K562 (cell line): Measurements from ENCODE around the gene ABCA7. TPM values are rescaled to one million over a fixed set of nuclear protein-coding genes. Genes with fewer than 3 reads are reported as not detected.

Source experiments
- ARID3B ChIP-seq: fragments of 250-450 bp; sonication (Bioruptor Pico); IDR thresholded peaks from 2 replicates; pipeline ENCODE4 v1.4.0; 2020; ENCODE audit warnings: borderline replicate concordance
- CBX8 ChIP-seq: fragments of 200-600 bp; sonication (generic); IDR thresholded peaks from 2 replicates; pipeline ENCODE4 v1.6.1; 2012; ENCODE audit warnings: borderline replicate concordance, mixed run types, low read depth, mild to moderate bottlenecking, moderate library complexity, mixed read lengths, low read length, control low read depth, inconsistent platforms; ENCODE audit not compliant: poor library complexity, severe bottlenecking; ENCODE audit errors: extremely low read depth
- DNMT1 ChIP-seq: fragments of 450-650 bp; IDR thresholded peaks from 2 replicates; pipeline ENCODE4 v1.6.1; 2016; ENCODE audit warnings: antibody characterized with exemption, mild to moderate bottlenecking
- ERF ChIP-seq: fragments of 450-650 bp; formaldehyde crosslinking; IDR thresholded peaks from 2 replicates; pipeline ENCODE4 v1.4.0; 2020; ENCODE audit warnings: mild to moderate bottlenecking, mixed read lengths
- FIP1L1 ChIP-seq: fragments of 200-400 bp; formaldehyde crosslinking; IDR thresholded peaks from 2 replicates; pipeline ENCODE4 v1.6.1; 2018; ENCODE audit warnings: mild to moderate bottlenecking, low read depth, low read length; ENCODE audit not compliant: poor library complexity, severe bottlenecking
- FOS ChIP-seq: IDR thresholded peaks from 3 replicates; pipeline ENCODE4 v1.6.1; 2011; ENCODE audit not compliant: insufficient read length; ENCODE audit errors: extremely low read depth
- FOXA1 ChIP-seq: fragments of 450-650 bp; IDR thresholded peaks from 2 replicates; pipeline ENCODE4 v1.6.1; 2016; ENCODE audit warnings: mild to moderate bottlenecking, borderline replicate concordance
- HMBOX1 ChIP-seq: sonication (generic); IDR thresholded peaks from 2 replicates; pipeline ENCODE4 v1.6.1; 2016
- HMGXB4 ChIP-seq: sonication (generic); formaldehyde crosslinking; IDR thresholded peaks from 2 replicates; pipeline ENCODE4 v1.8.1; 2023; ENCODE audit warnings: mild to moderate bottlenecking, missing genetic modification reagents
- IRF2 ChIP-seq: sonication (generic); formaldehyde crosslinking; IDR thresholded peaks from 2 replicates; pipeline ENCODE4 v1.8.1; 2022; ENCODE audit warnings: mild to moderate bottlenecking, missing genetic modification reagents
- MCM3 ChIP-seq: fragments of 450-650 bp; IDR thresholded peaks from 2 replicates; pipeline ENCODE4 v1.6.1; 2016
- NFXL1 ChIP-seq: fragments of 450-650 bp; formaldehyde crosslinking; IDR thresholded peaks from 2 replicates; pipeline ENCODE4 v1.4.0; 2021; ENCODE audit warnings: mild to moderate bottlenecking
- NR3C1 ChIP-seq: sonication (generic); formaldehyde crosslinking; IDR thresholded peaks from 2 replicates; pipeline ENCODE4 v1.8.1; 2022; ENCODE audit warnings: missing genetic modification reagents
- NUFIP1 ChIP-seq: fragments of 450-650 bp; IDR thresholded peaks from 2 replicates; pipeline ENCODE4 v1.6.1; 2018; ENCODE audit not compliant: partially characterized antibody
- RBM17 ChIP-seq: fragments of 200-400 bp; formaldehyde crosslinking; IDR thresholded peaks from 2 replicates; pipeline ENCODE4 v1.6.1; 2017; ENCODE audit warnings: low read depth, mild to moderate bottlenecking, low read length, borderline replicate concordance
- RCOR1 ChIP-seq, 2 experiments: IDR thresholded peaks; 2 replicates each; pipeline ENCODE4 v1.6.1; 2012; ENCODE audit warnings: low read depth in 2 of 2, low read length in 2 of 2, borderline replicate concordance in 1 of 2, improper control_type of control experiment in 1 of 2
- SRSF9 ChIP-seq: fragments of 200-400 bp; formaldehyde crosslinking; IDR thresholded peaks from 2 replicates; pipeline ENCODE4 v1.6.1; 2017; ENCODE audit warnings: low read depth, low read length, borderline replicate concordance
- TARDBP ChIP-seq: fragments of 450-650 bp; IDR thresholded peaks from 2 replicates; pipeline ENCODE4 v1.6.1; 2016
- WHSC1 ChIP-seq: IDR thresholded peaks from one replicate; pipeline ENCODE4 v1.6.1; 2012; ENCODE audit warnings: low read length, control low read depth, inconsistent platforms
- ZBTB43 ChIP-seq: sonication (generic); formaldehyde crosslinking; IDR thresholded peaks from 2 replicates; pipeline ENCODE4 v1.8.0; 2023; ENCODE audit warnings: mild to moderate bottlenecking, missing genetic modification reagents
- ZNF121 ChIP-seq: sonication (generic); formaldehyde crosslinking; conservative IDR thresholded peaks from 2 replicates; pipeline ENCODE4 v1.8.0; 2022; ENCODE audit warnings: missing genetic modification reagents
- ZNF24 ChIP-seq: fragments of 450-650 bp; IDR thresholded peaks from 2 replicates; pipeline ENCODE4 v1.6.1; 2016
- ZNF263 ChIP-seq: sonication (generic); formaldehyde crosslinking; IDR thresholded peaks from 2 replicates; pipeline ENCODE4 v1.8.0; 2022; ENCODE audit warnings: mild to moderate bottlenecking, missing genetic modification reagents, borderline replicate concordance
- ZNF354B ChIP-seq: fragments of 250-450 bp; sonication (Bioruptor Pico); IDR thresholded peaks from 2 replicates; pipeline ENCODE4 v1.4.0; 2020
- ZNF583 ChIP-seq: fragments of 250-450 bp; sonication (Bioruptor Pico); IDR thresholded peaks from 2 replicates; pipeline ENCODE4 v1.4.0; 2020
- polyA plus RNA-seq, 8 experiments: library from polyadenylated mRNA; depleted of rRNA in 4 of 8; stranded (reverse) in 5 of 8; unstranded in 3 of 8; fragments of >200 nt; fragmentation: Nextera tagmentation in 2 of 8; fragmentation: Illumina TruSeq in 1 of 8; extraction: Ambion mirVana in 2 of 8; extraction: Trizol in 1 of 8; gene quantifications; 2 replicates each; pipeline versions ENCODE4 v1.2.1 to v1.2.3, GENCODE V29; 2011 to 2014; ENCODE audit warnings: inconsistent platforms in 1 of 8, missing spikeins in 1 of 8
- total RNA-seq, 7 experiments: library from RNA; depleted of rRNA in 6 of 7; stranded (reverse); fragments of >200 nt in 6 of 7; fragmentation: Illumina TruSeq in 2 of 7; extraction: Trizol in 2 of 7; gene quantifications; 2 replicates each; pipeline versions ENCODE4 v1.2.1 to v1.2.3, GENCODE V29; 2011 to 2021; ENCODE audit warnings: low replicate concordance in 1 of 7

Gene ABCA7
- total and polyA plus RNA-seq, 9 of the 15 experiments (the other 6 are each of a cell fraction or from before 2014, with no cell fraction given), result 2.3 to 96.1 (median 31.2) TPM

- TF ChIP-seq FOS (peak; percentile 100), FOXA1 (no peak), RBM17 (no peak), DNMT1 (no peak), ZNF24 (peak; percentile 48; the same call in 1 of the 2 replicates), CBX8 (no peak), HMGXB4 (CRISPR knock-in tag) (no peak), NFXL1 (no peak), ZNF354B (CRISPR knock-in tag) (no peak), NR3C1 (no peak), ZNF583 (CRISPR knock-in tag) (no peak), ZNF263 (no peak), NUFIP1 (no peak), FIP1L1 (no peak), HMBOX1 (peak; percentile 61; the same call in 1 of the 2 replicates), WHSC1 (no peak), ZNF121 (CRISPR knock-in tag) (no peak), ERF (CRISPR knock-in tag) (no peak), ZBTB43 (CRISPR knock-in tag) (0 out of 2 replicates have a peak, but pooled peaks have one; percentile 83), SRSF9 (no peak), ARID3B (CRISPR knock-in tag) (no peak), IRF2 (no peak), MCM3 (no peak), TARDBP (0 out of 2 replicates have a peak, but pooled peaks have one; percentile 18), RCOR1 (IDR thresholded peaks at IDR 0.05; ENCODE audit: borderline replicate concordance in 1 of 2, low read depth in 2 of 2, low read length in 2 of 2) (peak; percentile 39 to 90)
These were observed 767 bp downstream of the ABCA7 start (continued) for GRCh38 chr19:1040476-1041271.
